ENCODE data around the gene GDI1. TPM values are rescaled to one million over a fixed set of nuclear protein-coding genes. Genes with fewer than 3 reads are reported as not detected.
A peak's percentile ranks its signal among the peaks of the same experiment; 100 is the strongest.

Gene GDI1
- total and polyA plus RNA-seq, 9 of the 15 experiments (the other 6 are each of a cell fraction or from before 2014, with no cell fraction given) = 0.97 to 82.6 (median 37.5) TPM

DNA sequence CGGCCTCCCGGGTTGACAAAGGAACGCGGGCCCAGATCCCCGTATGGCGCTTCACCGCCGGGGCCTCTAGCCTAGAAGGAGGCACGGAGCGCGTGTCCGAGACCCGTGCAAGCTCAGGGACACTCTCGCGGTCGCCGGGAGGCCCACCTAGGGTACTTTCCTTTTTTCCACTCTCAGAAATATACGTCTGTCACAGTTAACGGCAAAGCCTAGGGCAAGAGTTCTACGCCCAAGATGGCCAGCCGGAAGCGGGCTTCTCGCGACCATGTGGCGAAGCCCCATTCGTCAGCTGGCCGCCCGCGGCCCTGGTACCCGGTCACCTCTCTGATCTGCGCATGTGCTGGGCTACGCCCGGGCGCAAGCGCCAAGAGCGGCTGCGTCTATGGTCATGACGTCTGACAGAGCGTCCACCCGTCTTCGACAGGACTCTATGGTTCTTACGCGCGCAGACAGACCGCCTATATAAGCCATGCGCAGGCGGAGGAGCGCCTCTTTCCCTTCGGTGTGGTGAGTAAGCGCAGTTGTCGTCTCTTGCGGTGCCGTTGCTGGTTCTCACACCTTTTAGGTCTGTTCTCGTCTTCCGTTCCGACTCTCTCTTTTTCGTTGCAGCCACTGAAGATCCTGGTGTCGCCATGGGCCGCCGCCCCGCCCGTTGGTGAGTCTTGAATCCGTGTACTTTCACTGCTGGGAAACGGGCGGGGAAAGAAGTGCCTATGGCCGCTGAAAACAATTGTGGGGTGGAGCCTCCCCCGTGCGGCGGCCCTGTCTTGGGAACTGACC, 38.9 kb upstream of the GDI1 start, which contains the start of gene RPL10 (continued):
- TF ChIP-seq, protein P1, sequence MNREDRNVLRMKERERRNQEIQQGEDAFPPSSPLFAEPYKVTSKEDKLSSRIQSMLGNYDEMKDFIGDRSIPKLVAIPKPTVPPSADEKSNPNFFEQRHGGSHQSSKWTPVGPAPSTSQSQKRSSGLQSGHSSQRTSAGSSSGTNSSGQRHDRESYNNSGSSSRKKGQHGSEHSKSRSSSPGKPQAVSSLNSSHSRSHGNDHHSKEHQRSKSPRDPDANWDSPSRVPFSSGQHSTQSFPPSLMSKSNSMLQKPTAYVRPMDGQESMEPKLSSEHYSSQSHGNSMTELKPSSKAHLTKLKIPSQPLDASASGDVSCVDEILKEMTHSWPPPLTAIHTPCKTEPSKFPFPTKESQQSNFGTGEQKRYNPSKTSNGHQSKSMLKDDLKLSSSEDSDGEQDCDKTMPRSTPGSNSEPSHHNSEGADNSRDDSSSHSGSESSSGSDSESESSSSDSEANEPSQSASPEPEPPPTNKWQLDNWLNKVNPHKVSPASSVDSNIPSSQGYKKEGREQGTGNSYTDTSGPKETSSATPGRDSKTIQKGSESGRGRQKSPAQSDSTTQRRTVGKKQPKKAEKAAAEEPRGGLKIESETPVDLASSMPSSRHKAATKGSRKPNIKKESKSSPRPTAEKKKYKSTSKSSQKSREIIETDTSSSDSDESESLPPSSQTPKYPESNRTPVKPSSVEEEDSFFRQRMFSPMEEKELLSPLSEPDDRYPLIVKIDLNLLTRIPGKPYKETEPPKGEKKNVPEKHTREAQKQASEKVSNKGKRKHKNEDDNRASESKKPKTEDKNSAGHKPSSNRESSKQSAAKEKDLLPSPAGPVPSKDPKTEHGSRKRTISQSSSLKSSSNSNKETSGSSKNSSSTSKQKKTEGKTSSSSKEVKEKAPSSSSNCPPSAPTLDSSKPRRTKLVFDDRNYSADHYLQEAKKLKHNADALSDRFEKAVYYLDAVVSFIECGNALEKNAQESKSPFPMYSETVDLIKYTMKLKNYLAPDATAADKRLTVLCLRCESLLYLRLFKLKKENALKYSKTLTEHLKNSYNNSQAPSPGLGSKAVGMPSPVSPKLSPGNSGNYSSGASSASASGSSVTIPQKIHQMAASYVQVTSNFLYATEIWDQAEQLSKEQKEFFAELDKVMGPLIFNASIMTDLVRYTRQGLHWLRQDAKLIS (CRISPR knock-in tag; IDR thresholded peaks at IDR 0.05) = peak; percentile 99
- TF ChIP-seq KDM5B (IDR thresholded peaks at IDR 0.05; ENCODE audit: insufficient replicate concordance, low read depth, low read length) (peak; percentile 99), CBX5 (IDR thresholded peaks at IDR 0.05; ENCODE audit: borderline replicate concordance, low read depth) (no peak), RAD21 (CRISPR knock-in tag; conservative IDR thresholded peaks at IDR 0.05 in 1 of 2, IDR thresholded peaks at IDR 0.05 in 1 of 2) (no peak; a peak in 1 of 4 replicates), ZNF277 (CRISPR knock-in tag; IDR thresholded peaks at IDR 0.05; ENCODE audit: borderline replicate concordance) (no peak), ZNF274 (IDR thresholded peaks at IDR 0.05; ENCODE audit: borderline replicate concordance, low read depth, low read length) (no peak), CBX1 (IDR thresholded peaks at IDR 0.05; ENCODE audit: low read depth) (peak; percentile 97; the same call in 1 of the 2 replicates), LCOR (CRISPR knock-in tag; IDR thresholded peaks at IDR 0.05) (no peak; the same call in none of the 2 replicates), MXI1 (IDR thresholded peaks at IDR 0.05; ENCODE audit: low read depth, low read length) (peak; percentile 71; the same call in 1 of the 2 replicates), ARID4B (CRISPR knock-in tag; IDR thresholded peaks at IDR 0.05) (peak; percentile 82), MED1 (CRISPR knock-in tag; IDR thresholded peaks at IDR 0.05; ENCODE audit: borderline replicate concordance) (no peak), ZNF778 (CRISPR knock-in tag; IDR thresholded peaks at IDR 0.05) (no peak), ZFP30 (CRISPR knock-in tag; IDR thresholded peaks at IDR 0.05; ENCODE audit: borderline replicate concordance) (no peak)
- TF ChIP-seq, protein P2, sequence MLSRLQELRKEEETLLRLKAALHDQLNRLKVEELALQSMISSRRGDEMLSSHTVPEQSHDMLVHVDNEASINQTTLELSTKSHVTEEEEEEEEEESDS (CRISPR knock-in tag; IDR thresholded peaks at IDR 0.05) = no peak
